PC-3 (cell line): ENCODE results near the gene TXN2. TPM values are rescaled to one million over a fixed set of nuclear protein-coding genes. Genes with fewer than 3 reads are reported as not detected.

ENCODE experiments used
- ATAC-seq: fragments of 200-7000 bp; cut with Tn5 transposase; 2 replicates; pipeline ENCODE4 v1.9.1; 2020; ENCODE audit warnings: mild to moderate bottlenecking, moderate library complexity
- BruUV-seq: library from RNA; stranded (reverse); fragments of 400-500 nt; replicated peaks from 2 replicates; lab custom pipeline; 2021; lab: Mats Ljungman, UMichigan
- CTCF ChIA-PET: fragments of 300-600 bp; sonication (Branson Sonifier 250); formaldehyde crosslinking; loops from one replicate; lab custom pipeline; 2022; ENCODE audit warnings: antibody characterized with exemption; lab: Charles Lee
- POLR2A ChIA-PET: fragments of 300-600 bp; sonication (Branson Sonifier 250); formaldehyde crosslinking; loops from one replicate; lab custom pipeline; 2022; ENCODE audit warnings: antibody characterized with exemption; ENCODE audit not compliant: unreplicated experiment; lab: Charles Lee
- DNase-seq: peaks from one replicate; pipeline ENCODE4 v3.0.0-alpha.2; 2015
- H2AFZ ChIP-seq: fragments of 300-600 bp; sonication (generic); 2 replicates; pipeline ENCODE4 v1.6.0; 2016; ENCODE audit warnings: antibody characterized with exemption, low read length
- H3F3A ChIP-seq: fragments of 300-600 bp; sonication (generic); one replicate; pipeline ENCODE4 v1.6.0; 2017; ENCODE audit warnings: antibody characterized with exemption, low read length, control low read depth, mild to moderate bottlenecking; ENCODE audit not compliant: unreplicated experiment
- H3K27ac ChIP-seq: fragments of 300-600 bp; sonication (generic); 2 replicates; pipeline ENCODE4 v1.5.1; 2016; ENCODE audit warnings: mild to moderate bottlenecking, low read length
- H3K27me3 ChIP-seq: fragments of 300-600 bp; sonication (generic); 2 replicates; pipeline ENCODE4 v1.6.1; 2016; ENCODE audit warnings: low read length, mixed read lengths
- H3K36me3 ChIP-seq: fragments of 300-600 bp; sonication (generic); 2 replicates; pipeline ENCODE4 v1.6.1; 2016; ENCODE audit warnings: low read depth, mixed run types, low read length, mixed read lengths
- H3K4me1 ChIP-seq: fragments of 300-600 bp; sonication (generic); 2 replicates; pipeline ENCODE4 v1.5.1; 2016; ENCODE audit warnings: low read length; ENCODE audit not compliant: insufficient read depth
- H3K4me2 ChIP-seq: fragments of 300-600 bp; sonication (generic); 2 replicates; pipeline ENCODE4 v1.6.0; 2016; ENCODE audit warnings: low read length
- H3K4me3 ChIP-seq: fragments of 300-600 bp; sonication (generic); 2 replicates; pipeline ENCODE4 v1.5.1; 2016; ENCODE audit warnings: mild to moderate bottlenecking, low read length, mixed read lengths
- H3K79me2 ChIP-seq: fragments of 300-600 bp; sonication (generic); 2 replicates; pipeline ENCODE4 v1.6.1; 2017; ENCODE audit warnings: low read length, mixed read lengths
- H3K9ac ChIP-seq: fragments of 300-600 bp; sonication (generic); 2 replicates; pipeline ENCODE4 v1.6.0; 2016; ENCODE audit warnings: mild to moderate bottlenecking, low read length
- H3K9me2 ChIP-seq: fragments of 300-600 bp; sonication (generic); replicated peaks from 2 replicates; pipeline ENCODE4 v1.6.1; 2016; ENCODE audit warnings: mixed run types, low read length, mixed read lengths
- H3K9me3 ChIP-seq: fragments of 300-600 bp; sonication (generic); 2 replicates; pipeline ENCODE4 v1.6.1; 2016; ENCODE audit warnings: low read length, mixed read lengths
- H4K20me1 ChIP-seq: fragments of 300-600 bp; sonication (generic); 2 replicates; pipeline ENCODE4 v1.6.1; 2016; ENCODE audit warnings: low read length, mixed read lengths
- EZH2 ChIP-seq: fragments of 300-600 bp; sonication (generic); IDR thresholded peaks from one replicate; pipeline ENCODE4 v1.6.1; 2017; ENCODE audit warnings: antibody characterized with exemption, mild to moderate bottlenecking, low read length; ENCODE audit not compliant: unreplicated experiment
- EZH2phosphoT487 ChIP-seq: fragments of 300-600 bp; sonication (generic); IDR thresholded peaks from 2 replicates; pipeline ENCODE4 v1.6.1; 2018; ENCODE audit warnings: mild to moderate bottlenecking, antibody characterized with exemption, low read length, borderline replicate concordance
- intact Hi-C: fragments of 100-400 bp; cut with micrococcal nuclease; formaldehyde crosslinking; loops from 2 replicates; pipeline ENCODE4 v1.9.0; 2023
- total RNA-seq: library from RNA; depleted of rRNA; stranded (reverse); fragments of >200 nt; gene quantifications from 2 replicates; pipeline ENCODE4 v1.2.3, GENCODE V29; 2014
- TF ChIP-seq, protein P1 (sequence below): fragments of 300-600 bp; sonication (generic); conservative IDR thresholded peaks from 2 replicates; pipeline ENCODE4 v1.5.1; 2017; ENCODE audit warnings: antibody characterized with exemption, low read depth, mild to moderate bottlenecking, low read length

Gene TXN2
- total RNA-seq, 1 experiment from 2014 or later = 49.6 TPM

DNA sequence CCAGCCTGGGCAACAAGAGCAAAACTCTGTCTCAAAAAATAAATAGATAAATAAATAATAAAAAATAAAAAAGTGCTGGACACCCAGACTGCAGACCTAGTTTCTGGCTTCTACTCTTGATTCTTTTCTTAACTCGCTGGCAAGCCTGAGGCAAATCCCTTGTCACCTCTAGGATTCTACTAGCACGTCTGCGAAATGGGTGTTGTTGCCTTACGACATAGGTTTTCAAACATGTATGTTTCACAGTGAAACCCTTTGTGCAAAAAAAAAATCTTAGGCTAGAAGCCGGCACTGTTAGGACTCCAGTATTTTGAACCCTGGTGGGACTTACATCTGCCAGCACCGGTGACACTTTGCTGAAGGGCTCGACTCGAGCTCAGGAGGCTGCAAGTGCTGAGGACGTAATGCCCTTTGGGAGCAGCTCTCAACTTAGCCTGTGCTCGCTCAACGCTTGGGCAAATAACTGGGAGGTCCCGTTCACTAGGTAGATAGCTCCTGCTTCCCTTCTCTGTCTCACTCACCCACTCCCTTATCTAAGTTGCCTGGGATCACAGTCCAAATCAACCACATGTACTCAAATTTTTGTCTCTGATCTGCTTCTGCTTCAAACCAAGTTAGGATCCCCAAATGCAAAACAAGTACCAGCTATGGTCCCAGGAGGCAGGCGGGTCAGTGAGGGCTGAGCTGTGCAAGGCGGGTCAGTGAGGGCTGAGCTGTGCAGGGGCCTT lies 59.0 kb downstream of the TXN2 start:
- POLR2A ChIA-PET = interaction anchor here (0.5 kb wide), 1 partner anchor 11 kb away, joined by 3 read pairs; no protein-coding TSS in a partner anchor
- DNase-seq = no peak
- intact Hi-C loops = no loop called here
- H3K79me2 ChIP-seq = no peaks in the 10 kb centered on the region
- CTCF ChIA-PET = no interaction called here
- no peaks in the 10 kb centered on the region for H3K9me3 ChIP-seq
- no peaks in the 10 kb centered on the region for H3K9me2 ChIP-seq
- peaks cover 2% of the 10 kb centered on the region; the same call in 1 of the 2 replicates for H3K4me1 ChIP-seq
- TF ChIP-seq EZH2 (no peak), EZH2phosphoT487 (no peak)
- TF ChIP-seq, protein P1, sequence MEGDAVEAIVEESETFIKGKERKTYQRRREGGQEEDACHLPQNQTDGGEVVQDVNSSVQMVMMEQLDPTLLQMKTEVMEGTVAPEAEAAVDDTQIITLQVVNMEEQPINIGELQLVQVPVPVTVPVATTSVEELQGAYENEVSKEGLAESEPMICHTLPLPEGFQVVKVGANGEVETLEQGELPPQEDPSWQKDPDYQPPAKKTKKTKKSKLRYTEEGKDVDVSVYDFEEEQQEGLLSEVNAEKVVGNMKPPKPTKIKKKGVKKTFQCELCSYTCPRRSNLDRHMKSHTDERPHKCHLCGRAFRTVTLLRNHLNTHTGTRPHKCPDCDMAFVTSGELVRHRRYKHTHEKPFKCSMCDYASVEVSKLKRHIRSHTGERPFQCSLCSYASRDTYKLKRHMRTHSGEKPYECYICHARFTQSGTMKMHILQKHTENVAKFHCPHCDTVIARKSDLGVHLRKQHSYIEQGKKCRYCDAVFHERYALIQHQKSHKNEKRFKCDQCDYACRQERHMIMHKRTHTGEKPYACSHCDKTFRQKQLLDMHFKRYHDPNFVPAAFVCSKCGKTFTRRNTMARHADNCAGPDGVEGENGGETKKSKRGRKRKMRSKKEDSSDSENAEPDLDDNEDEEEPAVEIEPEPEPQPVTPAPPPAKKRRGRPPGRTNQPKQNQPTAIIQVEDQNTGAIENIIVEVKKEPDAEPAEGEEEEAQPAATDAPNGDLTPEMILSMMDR = no peak
- H3K9ac ChIP-seq = no peak overlapping the region
- H3K4me2 ChIP-seq = no peak overlapping the region
- ATAC-seq = no peak
- H3K36me3 ChIP-seq = no peaks in the 10 kb centered on the region
- no peak overlapping the region for H2AFZ ChIP-seq
- H3F3A ChIP-seq = no peaks in the 10 kb centered on the region
- no peaks in the 10 kb centered on the region for H4K20me1 ChIP-seq
- no peak overlapping the region for H3K27ac ChIP-seq
- no peaks in the 10 kb centered on the region for H3K27me3 ChIP-seq
- no TSS peak for BruUV-seq
- H3K4me3 ChIP-seq = no peak overlapping the region

DNA sequence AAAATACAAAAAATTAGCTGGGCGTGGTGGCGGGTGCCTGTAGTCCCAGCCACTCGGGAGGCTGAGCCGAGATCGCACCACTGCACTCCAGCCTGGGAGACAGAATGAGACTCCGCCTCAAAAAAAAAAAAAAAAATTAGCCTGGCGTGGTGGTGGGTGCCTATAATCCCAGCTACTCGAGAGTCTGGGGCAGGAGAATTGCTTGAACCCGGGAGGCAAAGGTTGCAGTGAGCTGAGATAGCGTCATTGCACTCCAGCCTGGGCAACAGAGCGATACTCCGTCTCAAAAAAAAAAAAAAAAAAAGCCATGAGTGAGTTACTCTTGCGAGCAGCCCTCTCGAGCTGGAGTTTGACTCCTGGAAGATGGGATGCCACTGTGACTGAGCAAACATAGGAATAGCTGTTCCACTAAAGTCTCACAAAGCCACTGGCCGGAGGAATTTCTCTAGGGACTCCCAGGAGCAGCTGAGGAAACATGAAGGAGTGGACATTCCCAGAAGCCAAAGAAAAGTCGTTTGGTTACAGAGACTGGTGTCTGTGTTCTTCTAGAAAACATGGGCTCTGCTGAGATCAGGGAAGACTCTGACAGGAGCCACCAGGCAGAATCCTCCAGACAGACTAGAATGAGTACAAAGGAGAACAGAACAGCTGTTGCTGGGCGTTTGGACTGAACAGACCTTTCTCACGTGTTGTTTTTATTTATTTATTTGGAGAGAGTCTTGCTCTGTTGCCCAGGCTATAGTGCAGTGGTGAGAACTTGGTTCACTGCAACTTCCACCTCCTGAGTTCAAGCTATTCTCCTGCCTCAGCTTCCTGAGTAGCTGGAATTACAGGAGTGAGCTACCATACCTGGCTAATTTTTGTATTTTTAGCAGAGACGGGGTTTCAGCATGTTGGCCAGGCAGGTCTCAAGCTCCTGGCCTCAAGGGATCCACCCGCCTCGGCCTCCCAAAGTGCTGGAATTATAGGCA lies 61.2 kb downstream of the TXN2 start:
- Histone ChIP-seq H3K9ac (no peak overlapping the region), H3K9me3 (no peaks in the 10 kb centered on the region), H3K4me3 (no peak overlapping the region), H3K27ac (no peak overlapping the region), H3K4me2 (no peak overlapping the region), H3K27me3 (no peaks in the 10 kb centered on the region), H3K36me3 (no peaks in the 10 kb centered on the region), H3K9me2 (no peaks in the 10 kb centered on the region), H3K4me1 (peaks cover 9% of the 10 kb centered on the region), H4K20me1 (no peaks in the 10 kb centered on the region), H2AFZ (no peak overlapping the region), H3F3A (no peaks in the 10 kb centered on the region), H3K79me2 (no peaks in the 10 kb centered on the region)
- CTCF ChIA-PET = no interaction called here
- ATAC-seq = no peak
- no TSS peak for BruUV-seq
- intact Hi-C loops = no loop called here
- no peak for TF ChIP-seq EZH2phosphoT487
- TF ChIP-seq, protein P1 = no peak
- TF ChIP-seq EZH2 = no peak
- no peak for DNase-seq
- POLR2A ChIA-PET = no interaction called here
